Neuron (in vitro differentiated cells): Measurements from ENCODE around the gene ESR1.
"Not testable (repeated sequence)": the region's sequence is repeated elsewhere in the genome, so short reads cannot be mapped to it uniquely, and the experiment has no call there.

ENCODE experiments used
- H2AFZ ChIP-seq: one replicate; pipeline ENCODE4 v1.6.1; 2013; ENCODE audit warnings: low read depth, mild to moderate bottlenecking, inconsistent platforms, low read length, moderate library complexity
- H3K27me3 ChIP-seq: one replicate; pipeline ENCODE4 v1.6.1; 2013; ENCODE audit warnings: low read length; ENCODE audit not compliant: insufficient read depth
- H3K36me3 ChIP-seq: one replicate; pipeline ENCODE4 v1.6.1; 2013; ENCODE audit warnings: low read length; ENCODE audit not compliant: insufficient read depth
- H3K4me1 ChIP-seq: one replicate; pipeline ENCODE4 v1.6.1; 2013; ENCODE audit warnings: low read length; ENCODE audit not compliant: insufficient read depth
- H3K4me3 ChIP-seq: 2 replicates; pipeline ENCODE4 v1.5.1; 2013; ENCODE audit warnings: mild to moderate bottlenecking, low read length, moderate library complexity
- H3K9me3 ChIP-seq: one replicate; pipeline ENCODE4 v1.6.1; 2013; ENCODE audit warnings: low read length

Gene ESR1

GRCh38 chr6:152135755-152136448 is 328.4 kb downstream of the ESR1 start:
- no peak overlapping the region for H3K4me3 ChIP-seq
- H3K36me3 ChIP-seq: peaks cover 10% of the 10 kb centered on the region
- peaks cover 2% of the 10 kb centered on the region for H3K9me3 ChIP-seq
- no peaks in the 10 kb centered on the region for H3K27me3 ChIP-seq
- H2AFZ ChIP-seq: no peak overlapping the region
- no peaks in the 10 kb centered on the region for H3K4me1 ChIP-seq

GRCh38 chr6:152136449-152136825 is 329.0 kb downstream of the ESR1 start:
- no peak overlapping the region for H3K4me3 ChIP-seq
- H3K27me3 ChIP-seq: no peaks in the 10 kb centered on the region
- no peak overlapping the region for H2AFZ ChIP-seq
- H3K9me3 ChIP-seq: peaks cover 2% of the 10 kb centered on the region
- peaks cover 10% of the 10 kb centered on the region for H3K36me3 ChIP-seq
- H3K4me1 ChIP-seq: no peaks in the 10 kb centered on the region

GRCh38 chr6:152138344-152138743 is 330.9 kb downstream of the ESR1 start:
- not testable (repeated sequence) for H3K27me3 ChIP-seq, H3K4me3 ChIP-seq, H2AFZ ChIP-seq, H3K9me3 ChIP-seq, H3K36me3 ChIP-seq, H3K4me1 ChIP-seq

- Histone ChIP-seq H3K4me3 (no peak overlapping the region), H3K27me3 (no peaks in the 10 kb centered on the region), H3K36me3 (no peaks in the 10 kb centered on the region), H2AFZ (no peak overlapping the region), H3K4me1 (no peaks in the 10 kb centered on the region), H3K9me3 (no peaks in the 10 kb centered on the region)
Measured at GRCh38 chr6:152142105-152142504, 334.6 kb downstream of the ESR1 start.

- Histone ChIP-seq H3K9me3 (no peaks in the 10 kb centered on the region), H2AFZ (no peak overlapping the region), H3K4me1 (no peaks in the 10 kb centered on the region)
Measured at GRCh38 chr6:152143359-152143758, 335.9 kb downstream of the ESR1 start.

GRCh38 chr6:152146385-152146784 is 338.9 kb downstream of the ESR1 start:
- no peaks in the 10 kb centered on the region for H3K4me1 ChIP-seq
- no peaks in the 10 kb centered on the region for H3K9me3 ChIP-seq
- peaks cover 2% of the 10 kb centered on the region for H3K36me3 ChIP-seq

More at GRCh38 chr6:152143359-152143758, 335.9 kb downstream of the ESR1 start:
- Histone ChIP-seq H3K36me3 (no peaks in the 10 kb centered on the region), H3K4me3 (no peak overlapping the region), H3K27me3 (no peaks in the 10 kb centered on the region)

GRCh38 chr6:152147269-152147668 is 339.8 kb downstream of the ESR1 start:
- Histone ChIP-seq H3K27me3 (no peaks in the 10 kb centered on the region), H3K4me1 (no peaks in the 10 kb centered on the region), H3K9me3 (no peaks in the 10 kb centered on the region), H2AFZ (no peak overlapping the region), H3K4me3 (no peak overlapping the region), H3K36me3 (peaks cover 5% of the 10 kb centered on the region)

More at GRCh38 chr6:152146385-152146784, 338.9 kb downstream of the ESR1 start:
- no peak overlapping the region for H3K4me3 ChIP-seq
- no peak overlapping the region for H2AFZ ChIP-seq
- no peaks in the 10 kb centered on the region for H3K27me3 ChIP-seq

- no peak overlapping the region for H3K4me3 ChIP-seq
- H3K27me3 ChIP-seq: no peaks in the 10 kb centered on the region
- H3K4me1 ChIP-seq: no peaks in the 10 kb centered on the region
- no peak overlapping the region for H2AFZ ChIP-seq
- H3K9me3 ChIP-seq: no peaks in the 10 kb centered on the region
- peaks cover 5% of the 10 kb centered on the region for H3K36me3 ChIP-seq
Measured at GRCh38 chr6:152148412-152148811, 340.9 kb downstream of the ESR1 start.

- Histone ChIP-seq H3K9me3 (no peaks in the 10 kb centered on the region), H3K36me3 (peaks cover 5% of the 10 kb centered on the region), H2AFZ (no peak overlapping the region), H3K4me1 (no peaks in the 10 kb centered on the region), H3K4me3 (no peak overlapping the region), H3K27me3 (no peaks in the 10 kb centered on the region)
Measured at GRCh38 chr6:152150196-152150595, 342.7 kb downstream of the ESR1 start.

GRCh38 chr6:152151920-152152319 is 344.4 kb downstream of the ESR1 start:
- Histone ChIP-seq H3K4me1 (no peaks in the 10 kb centered on the region), H3K27me3 (no peaks in the 10 kb centered on the region), H3K9me3 (no peaks in the 10 kb centered on the region), H3K36me3 (peaks cover 5% of the 10 kb centered on the region), H3K4me3 (no peak overlapping the region), H2AFZ (no peak overlapping the region)

- H3K9me3 ChIP-seq: no peaks in the 10 kb centered on the region
- no peak overlapping the region for H3K4me3 ChIP-seq
- no peaks in the 10 kb centered on the region for H3K4me1 ChIP-seq
- no peaks in the 10 kb centered on the region for H3K27me3 ChIP-seq
- no peak overlapping the region for H2AFZ ChIP-seq
- H3K36me3 ChIP-seq: peaks cover 5% of the 10 kb centered on the region
Measured at GRCh38 chr6:152154559-152155356, 347.3 kb downstream of the ESR1 start.

GRCh38 chr6:152155792-152156191 is 348.3 kb downstream of the ESR1 start:
- H3K36me3 ChIP-seq: peaks cover 2% of the 10 kb centered on the region
- H3K9me3 ChIP-seq: no peaks in the 10 kb centered on the region

GRCh38 chr6:152160346-152160745 is 352.9 kb downstream of the ESR1 start:
- Histone ChIP-seq H3K27me3 (no peaks in the 10 kb centered on the region), H3K9me3 (no peaks in the 10 kb centered on the region), H3K4me1 (no peaks in the 10 kb centered on the region), H3K4me3 (no peak overlapping the region), H2AFZ (no peak overlapping the region), H3K36me3 (no peaks in the 10 kb centered on the region)

More at GRCh38 chr6:152155792-152156191, 348.3 kb downstream of the ESR1 start:
- Histone ChIP-seq H2AFZ (no peak overlapping the region), H3K4me1 (no peaks in the 10 kb centered on the region), H3K4me3 (no peak overlapping the region), H3K27me3 (no peaks in the 10 kb centered on the region)
